Sciatic nerve (tissue), 2 donors: Measurements from ENCODE around the gene KISS1. TPM values are rescaled to one million over a fixed set of nuclear protein-coding genes. Genes with fewer than 3 reads are reported as not detected.

Experiments
- ATAC-seq: fragments of 200-7000 bp; cut with Tn5 transposase; one replicate; pipeline ENCODE4 v1.9.1; 2020; ENCODE audit warnings: mild to moderate bottlenecking, moderate library complexity
- DNase-seq: peaks from one replicate; pipeline ENCODE4 v3.0.0-alpha.2; 2020; ENCODE audit warnings: low spot score
- intact Hi-C: fragments of 100-400 bp; cut with DNase I; formaldehyde crosslinking; loops from one replicate; pipeline ENCODE4 v1.14.2; 2022
- total RNA-seq: library from RNA; stranded (reverse); fragmentation: NEBNext Ultra II Directional; extraction: Animal tissue kit (Norgen Biotek cat#: 25700); gene quantifications from one replicate; pipeline ENCODE4 v1.2.1, GENCODE V29; 2021
- donor health status: DM: no; HTN: no; CAD: no.
- donor health status: DM: no; HTN: no; CAD: no.

KISS1 gene
- total RNA-seq, 1 donor from 2014 or later: not detected

- ATAC-seq: no peak
- intact Hi-C loops: no loop called here
These were observed 24.5 kb downstream of the KISS1 start for GRCh38 chr1:204171751-204172178.

GRCh38 chr1:204170494-204171155 lies 25.7 kb downstream of the KISS1 start:
- DNase-seq (no peak), ATAC-seq (no peak)
- intact Hi-C loops: no loop called here

More at GRCh38 chr1:204171751-204172178, 24.5 kb downstream of the KISS1 start:
- no peak for DNase-seq

GRCh38 chr1:204169858-204170257 lies 26.4 kb downstream of the KISS1 start:
- DNase-seq (no peak), ATAC-seq (no peak)
- intact Hi-C loops: no loop called here

GRCh38 chr1:204167730-204168129 lies 28.6 kb downstream of the KISS1 start:
- DNase-seq (no peak), ATAC-seq (no peak)
- intact Hi-C loops: no loop called here

GRCh38 chr1:204166219-204166618 lies 30.1 kb downstream of the KISS1 start, which contains the start of gene REN:
TSS of gene REN (minus strand) at chr1:204166337. CDS start at chr1:204166293, 44 bp downstream.
- DNase-seq (no peak), ATAC-seq (no peak)
- intact Hi-C loops: no loop called here

GRCh38 chr1:204162494-204163074 lies 33.7 kb downstream of the KISS1 start:
- ATAC-seq (peak; percentile 89), DNase-seq (peak; percentile 88)
- intact Hi-C loops: loop anchor here (5.0 kb wide), 1 partner anchor 200 kb away; no protein-coding TSS in a partner anchor

- ATAC-seq (no peak), DNase-seq (no peak)
- intact Hi-C loops: loop anchor here (5.0 kb wide), 1 partner anchor 200 kb away; no protein-coding TSS in a partner anchor
These were observed 34.4 kb downstream of the KISS1 start for GRCh38 chr1:204161609-204162493.

- ATAC-seq (no peak), DNase-seq (no peak)
- intact Hi-C loops: no loop called here
These were observed 38.3 kb downstream of the KISS1 start for GRCh38 chr1:204157962-204158361.

GRCh38 chr1:204155881-204156280 lies 40.4 kb downstream of the KISS1 start:
- DNase-seq (no peak), ATAC-seq (no peak)
- intact Hi-C loops: no loop called here

GRCh38 chr1:204154568-204155255 lies 41.6 kb downstream of the KISS1 start:
- ATAC-seq: no peak
- intact Hi-C loops: no loop called here
- no peak for DNase-seq

- DNase-seq (no peak), ATAC-seq (no peak)
- intact Hi-C loops: no loop called here
These were observed 42.6 kb downstream of the KISS1 start for GRCh38 chr1:204153667-204154066.

GRCh38 chr1:204152310-204153044 lies 43.8 kb downstream of the KISS1 start:
- ATAC-seq (peak; percentile 2), DNase-seq (peak; percentile 66)
- intact Hi-C loops: no loop called here

- intact Hi-C loops: loop anchor here (2.0 kb wide), 1 partner anchor 61 kb away; the partner anchor contains the start of gene GOLT1A
These were observed 44.6 kb downstream of the KISS1 start, which contains the start of gene ETNK2 for GRCh38 chr1:204151552-204152309. TSS of gene ETNK2 (minus strand) at chr1:204152044. CDS start at chr1:204151852, 192 bp downstream.

GRCh38 chr1:204150702-204151551 lies 45.4 kb downstream of the KISS1 start:
- DNase-seq (peak; percentile 71), ATAC-seq (peak; percentile 59)
- intact Hi-C loops: loop anchor here (2.0 kb wide), 1 partner anchor 62 kb away; the partner anchor contains the start of gene GOLT1A

More at GRCh38 chr1:204151552-204152309, 44.6 kb downstream of the KISS1 start, which contains the start of gene ETNK2:
- ATAC-seq: peak; percentile 58
- DNase-seq: peak; percentile 88

- no peak for DNase-seq
- ATAC-seq: peak; percentile 75
- intact Hi-C loops: loop anchor here (2.0 kb wide), 1 partner anchor 63 kb away; the partner anchor contains the start of gene GOLT1A
These were observed 46.4 kb downstream of the KISS1 start for GRCh38 chr1:204149635-204150565.
